MM.1S (cell line): ENCODE measurements around the gene PLPP6.

Source experiments
- DNase-seq: peaks from one replicate; pipeline ENCODE4 v3.0.0-alpha.2; 2015
- H2AFZ ChIP-seq: fragments of 300-600 bp; sonication (generic); 2 replicates; pipeline ENCODE4 v1.6.0; 2016; ENCODE audit warnings: antibody characterized with exemption, low read length
- H3F3A ChIP-seq: fragments of 300-600 bp; sonication (generic); 2 replicates; pipeline ENCODE4 v1.6.1; 2016; ENCODE audit warnings: mild to moderate bottlenecking, antibody characterized with exemption, low read length, moderate library complexity, mixed read lengths; ENCODE audit not compliant: insufficient read depth
- H3K27ac ChIP-seq: fragments of 300-600 bp; sonication (generic); 2 replicates; pipeline ENCODE4 v1.5.1; 2016; ENCODE audit warnings: mild to moderate bottlenecking, low read length
- H3K27me3 ChIP-seq: fragments of 300-600 bp; sonication (generic); replicated peaks from 2 replicates; pipeline ENCODE4 v1.6.0; 2016; ENCODE audit warnings: low read length; ENCODE audit not compliant: insufficient read depth
- H3K36me3 ChIP-seq: fragments of 300-600 bp; sonication (generic); replicated peaks from 2 replicates; pipeline ENCODE4 v1.6.1; 2016; ENCODE audit warnings: mild to moderate bottlenecking, low read length, mixed read lengths; ENCODE audit not compliant: insufficient read depth
- H3K4me1 ChIP-seq: fragments of 300-600 bp; sonication (generic); 2 replicates; pipeline ENCODE4 v1.6.1; 2016; ENCODE audit warnings: low read length, mixed read lengths
- H3K4me2 ChIP-seq: fragments of 300-600 bp; sonication (generic); 2 replicates; pipeline ENCODE4 v1.6.0; 2016; ENCODE audit warnings: low read depth, low read length
- H3K4me3 ChIP-seq: fragments of 300-600 bp; sonication (generic); 2 replicates; pipeline ENCODE4 v1.5.1; 2016; ENCODE audit warnings: low read length, mixed read lengths
- H3K79me2 ChIP-seq: fragments of 300-600 bp; sonication (generic); 2 replicates; pipeline ENCODE4 v1.6.1; 2016; ENCODE audit warnings: mixed run types, low read length, mixed read lengths
- H3K9ac ChIP-seq: fragments of 300-600 bp; sonication (generic); 2 replicates; pipeline ENCODE4 v1.6.1; 2016; ENCODE audit warnings: low read length, mixed read lengths
- H3K9me2 ChIP-seq: fragments of 300-600 bp; sonication (generic); replicated peaks from 2 replicates; pipeline ENCODE4 v1.6.1; 2016; ENCODE audit warnings: mild to moderate bottlenecking, low read length, mixed read lengths; ENCODE audit not compliant: insufficient read depth
- H3K9me3 ChIP-seq: fragments of 300-600 bp; sonication (generic); replicated peaks from 2 replicates; pipeline ENCODE4 v1.6.1; 2016; ENCODE audit warnings: mild to moderate bottlenecking, low read length, mixed read lengths; ENCODE audit not compliant: insufficient read depth
- H4K20me1 ChIP-seq: fragments of 300-600 bp; sonication (generic); 2 replicates; pipeline ENCODE4 v1.6.1; 2016; ENCODE audit warnings: mild to moderate bottlenecking, low read length, moderate library complexity, mixed read lengths; ENCODE audit not compliant: insufficient read depth
- CTCF ChIP-seq: fragments of 300-600 bp; sonication (generic); IDR thresholded peaks from 2 replicates; pipeline ENCODE4 v1.5.1; 2016; ENCODE audit warnings: antibody characterized with exemption, low read length, mixed read lengths
- EZH2 ChIP-seq: fragments of 300-600 bp; sonication (generic); optimal IDR thresholded peaks from 2 replicates; pipeline ENCODE3; 2017; ENCODE audit warnings: low read depth, mild to moderate bottlenecking, antibody characterized with exemption, low read length, mixed read lengths
- EZH2phosphoT487 ChIP-seq: fragments of 300-600 bp; sonication (generic); IDR thresholded peaks from 2 replicates; pipeline ENCODE4 v1.6.1; 2018; ENCODE audit warnings: antibody characterized with exemption, low read length

PLPP6 gene

GRCh38 chr9:4668604-4669003 lies 6.5 kb downstream of the PLPP6 start:
- Histone ChIP-seq H3F3A (peaks cover under 1% of the 10 kb centered on the region; the same call in 1 of the 2 replicates), H4K20me1 (no peaks in the 10 kb centered on the region), H3K36me3 (no peaks in the 10 kb centered on the region), H3K27ac (no peak overlapping the region), H3K9me2 (no peaks in the 10 kb centered on the region), H3K4me3 (no peak overlapping the region), H3K4me2 (no peak overlapping the region), H2AFZ (no peak overlapping the region), H3K79me2 (no peaks in the 10 kb centered on the region), H3K9ac (no peak overlapping the region), H3K9me3 (no peaks in the 10 kb centered on the region), H3K4me1 (peaks cover 12% of the 10 kb centered on the region; the same call in 1 of the 2 replicates), H3K27me3 (no peaks in the 10 kb centered on the region)
- no peak for DNase-seq
- TF ChIP-seq EZH2 (no peak), CTCF (no peak), EZH2phosphoT487 (no peak)

- no peak overlapping the region for H3K9ac ChIP-seq
- TF ChIP-seq EZH2phosphoT487 = no peak
- no peak for TF ChIP-seq EZH2
- no peak for TF ChIP-seq CTCF
- H3K4me3 ChIP-seq = no peak overlapping the region
These were observed 7.8 kb downstream of the PLPP6 start for GRCh38 chr9:4669890-4670289.

GRCh38 chr9:4670591-4670990 lies 8.5 kb downstream of the PLPP6 start:
- no peak for DNase-seq
- Histone ChIP-seq H3K79me2 (no peaks in the 10 kb centered on the region), H3K4me1 (peaks cover 4% of the 10 kb centered on the region; the same call in 1 of the 2 replicates), H3K9me3 (no peaks in the 10 kb centered on the region), H4K20me1 (no peaks in the 10 kb centered on the region), H3K4me3 (no peak overlapping the region), H3K36me3 (no peaks in the 10 kb centered on the region), H3K9ac (no peak overlapping the region), H3F3A (no peaks in the 10 kb centered on the region), H3K27ac (no peak overlapping the region), H3K4me2 (no peak overlapping the region), H3K27me3 (no peaks in the 10 kb centered on the region), H2AFZ (no peak overlapping the region), H3K9me2 (no peaks in the 10 kb centered on the region)
- no peak for TF ChIP-seq CTCF
- TF ChIP-seq EZH2 = no peak
- no peak for TF ChIP-seq EZH2phosphoT487

More at GRCh38 chr9:4669890-4670289, 7.8 kb downstream of the PLPP6 start:
- Histone ChIP-seq H3K27ac (no peak overlapping the region), H3F3A (no peaks in the 10 kb centered on the region), H4K20me1 (no peaks in the 10 kb centered on the region), H3K27me3 (no peaks in the 10 kb centered on the region), H3K4me1 (peaks cover 6% of the 10 kb centered on the region; the same call in 1 of the 2 replicates), H2AFZ (no peak overlapping the region), H3K4me2 (no peak overlapping the region), H3K9me3 (no peaks in the 10 kb centered on the region), H3K36me3 (no peaks in the 10 kb centered on the region), H3K9me2 (no peaks in the 10 kb centered on the region), H3K79me2 (no peaks in the 10 kb centered on the region)
- no peak for DNase-seq

- Histone ChIP-seq H3K9me2 (no peaks in the 10 kb centered on the region), H3F3A (no peaks in the 10 kb centered on the region), H3K9me3 (no peaks in the 10 kb centered on the region), H3K36me3 (no peaks in the 10 kb centered on the region), H3K4me2 (no peak overlapping the region), H3K4me3 (no peak overlapping the region), H4K20me1 (no peaks in the 10 kb centered on the region), H3K27me3 (no peaks in the 10 kb centered on the region), H3K27ac (no peak overlapping the region), H3K9ac (no peak overlapping the region), H3K79me2 (no peaks in the 10 kb centered on the region), H3K4me1 (no peaks in the 10 kb centered on the region), H2AFZ (no peak overlapping the region)
- no peak for TF ChIP-seq EZH2phosphoT487
- no peak for TF ChIP-seq CTCF
- TF ChIP-seq EZH2 = no peak
- no peak for DNase-seq
These were observed 9.6 kb downstream of the PLPP6 start for GRCh38 chr9:4671737-4672136.
